GM21526 (cell line): ENCODE results near the gene KCNQ2.

ENCODE experiments used
- ATAC-seq: cut with Tn5 transposase; IDR thresholded peaks from one replicate; pipeline ENCODE4 v1.9.1; 2021; ENCODE audit warnings: moderate library complexity; ENCODE audit not compliant: unreplicated experiment, low FRiP score

The KCNQ2 gene

DNA sequence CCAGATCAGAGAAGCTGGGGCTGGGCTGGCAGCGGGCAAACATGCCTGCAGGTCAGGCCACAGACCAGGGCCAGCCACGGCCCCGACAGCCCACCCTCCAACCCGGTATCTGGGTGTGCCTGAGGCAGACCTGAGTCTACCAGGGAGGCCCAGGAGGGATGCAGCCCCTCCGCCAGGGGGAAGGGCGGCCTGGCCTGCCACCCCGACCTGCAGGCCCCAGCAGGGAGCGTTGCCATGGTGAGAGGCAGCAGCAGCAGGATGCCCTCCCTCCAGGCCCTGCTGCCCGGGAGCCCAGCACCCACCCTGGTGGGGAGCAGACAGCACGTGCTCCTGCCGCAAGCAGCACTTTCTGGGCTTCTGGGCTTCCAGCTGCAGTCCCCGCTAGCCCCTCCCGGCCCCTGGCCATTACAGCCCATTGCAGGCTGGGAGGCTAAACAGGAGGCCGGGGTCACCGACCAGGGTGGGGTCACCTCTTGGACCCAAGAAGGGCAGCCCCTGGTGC, 30.3 kb upstream of the KCNQ2 start:
- no peak for ATAC-seq

DNA sequence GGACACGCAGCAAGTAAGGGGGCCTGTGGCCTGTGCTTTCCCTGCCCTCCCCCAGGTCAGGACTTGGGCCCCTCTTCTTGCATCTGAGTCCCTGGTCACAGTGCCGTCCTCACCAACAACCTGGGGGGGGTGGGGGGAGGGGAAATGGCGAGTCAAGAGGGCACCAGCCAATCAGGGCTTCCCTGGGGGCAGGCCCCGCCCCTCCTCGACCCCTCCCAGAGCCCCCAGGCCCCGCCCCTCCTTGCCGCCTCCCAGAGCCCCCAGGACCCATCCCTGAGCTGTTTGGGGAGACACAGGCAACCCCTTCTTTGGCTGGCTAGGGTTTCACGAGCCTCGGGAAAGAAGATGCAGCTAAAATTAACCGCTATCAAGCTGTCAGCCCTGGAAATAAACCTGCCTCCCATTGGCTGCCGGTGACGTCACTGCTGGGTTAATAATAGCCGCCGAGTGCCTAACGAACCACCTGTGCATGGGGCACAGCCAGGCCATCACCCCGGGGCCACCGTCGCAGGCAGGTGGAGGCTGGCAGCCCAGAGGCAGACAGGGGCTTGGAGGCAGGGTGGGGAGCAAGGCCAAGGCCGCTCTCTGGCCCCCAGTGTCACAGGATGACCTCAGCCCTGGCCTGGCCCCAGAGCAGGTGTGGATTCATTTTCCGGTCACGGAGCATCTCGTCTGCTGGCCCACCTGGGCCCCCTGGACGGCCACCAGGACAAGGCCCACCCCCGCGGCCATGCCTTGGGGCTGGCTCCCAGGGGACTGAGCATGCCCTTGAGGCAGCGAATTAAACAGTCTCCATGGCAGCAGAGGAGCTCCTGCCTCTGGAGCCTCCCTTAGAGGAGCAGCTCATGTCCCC, 29.6 kb upstream of the KCNQ2 start:
- ATAC-seq = no peak

DNA sequence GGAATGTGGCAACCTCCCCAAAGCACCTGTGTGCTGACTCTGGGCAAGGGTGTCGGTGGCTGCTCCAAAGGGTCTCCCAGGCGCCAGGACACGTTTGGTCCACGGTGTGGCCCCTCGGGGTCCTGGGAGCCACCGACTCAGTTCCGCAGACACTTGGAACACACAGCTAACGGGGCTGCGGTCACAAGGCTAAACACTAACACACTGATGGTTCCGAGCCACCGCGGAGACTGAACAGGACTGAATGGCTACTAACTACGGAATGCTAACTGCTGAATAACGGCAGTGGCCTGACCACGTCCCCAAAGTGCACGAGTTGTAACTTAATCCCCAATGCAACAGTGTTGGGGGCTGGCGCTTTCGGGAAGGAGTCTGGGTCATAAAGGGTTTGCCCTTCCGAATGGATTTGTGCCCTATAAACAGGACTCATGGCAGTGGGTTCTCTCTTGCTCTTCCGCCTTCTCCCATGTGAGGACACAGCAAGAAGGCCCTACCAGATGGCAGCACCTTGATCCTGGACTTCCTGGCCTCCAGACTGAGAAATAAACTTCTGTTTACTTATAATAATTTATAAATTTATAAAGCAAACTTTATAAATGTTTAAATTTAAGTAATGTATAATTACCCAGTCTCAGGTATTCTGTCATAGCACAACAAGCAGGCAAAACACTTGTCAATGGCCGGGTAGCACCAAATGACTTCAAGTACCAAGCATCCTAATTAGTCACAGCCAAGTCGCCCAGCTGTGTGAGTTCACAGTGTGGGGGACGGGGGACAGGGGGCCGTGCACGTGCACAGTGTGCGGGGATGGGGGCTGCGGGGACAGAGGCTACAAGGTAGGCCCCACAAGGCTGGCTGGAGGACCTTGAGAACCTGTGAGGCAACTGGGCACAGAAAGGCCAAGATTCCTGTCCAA, 28.7 kb upstream of the KCNQ2 start:
- ATAC-seq = no peak

DNA sequence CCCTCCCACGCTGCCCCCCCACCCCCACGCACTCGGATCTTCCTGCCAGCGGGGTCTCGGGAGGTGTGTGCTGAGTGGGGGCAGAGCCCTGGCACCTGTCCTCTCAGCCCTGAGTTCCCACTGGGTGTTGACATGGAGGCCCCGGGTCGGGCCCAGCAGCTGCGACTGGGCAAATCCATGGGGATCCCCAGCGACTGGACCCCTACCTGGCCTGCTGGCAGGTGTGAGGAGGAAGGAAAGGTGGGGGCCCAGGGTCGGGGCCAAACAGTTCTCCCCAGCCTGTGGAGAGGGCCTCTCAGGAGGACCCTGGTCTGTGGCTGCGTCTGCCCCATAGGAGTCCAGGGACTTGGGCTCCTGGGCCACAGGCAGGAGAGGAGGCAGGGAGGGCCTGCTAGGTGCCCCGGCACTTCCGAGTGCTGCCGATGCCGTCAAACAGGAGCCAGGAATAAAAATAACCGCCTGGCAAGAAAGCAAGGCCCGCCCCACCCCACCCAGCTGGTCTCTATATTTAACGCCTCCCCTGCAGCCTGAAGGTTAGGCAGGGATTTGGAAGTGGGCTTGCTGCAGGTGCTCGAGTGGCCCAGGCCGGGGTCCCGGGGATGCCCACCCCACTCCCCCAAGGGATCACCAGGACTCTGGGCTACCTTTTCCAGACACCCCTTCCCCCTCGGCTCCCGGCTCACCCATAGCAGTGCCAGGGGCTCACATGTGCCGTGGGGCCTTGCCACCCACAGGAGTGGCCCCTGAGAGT, 27.9 kb upstream of the KCNQ2 start:
- ATAC-seq = no peak

DNA sequence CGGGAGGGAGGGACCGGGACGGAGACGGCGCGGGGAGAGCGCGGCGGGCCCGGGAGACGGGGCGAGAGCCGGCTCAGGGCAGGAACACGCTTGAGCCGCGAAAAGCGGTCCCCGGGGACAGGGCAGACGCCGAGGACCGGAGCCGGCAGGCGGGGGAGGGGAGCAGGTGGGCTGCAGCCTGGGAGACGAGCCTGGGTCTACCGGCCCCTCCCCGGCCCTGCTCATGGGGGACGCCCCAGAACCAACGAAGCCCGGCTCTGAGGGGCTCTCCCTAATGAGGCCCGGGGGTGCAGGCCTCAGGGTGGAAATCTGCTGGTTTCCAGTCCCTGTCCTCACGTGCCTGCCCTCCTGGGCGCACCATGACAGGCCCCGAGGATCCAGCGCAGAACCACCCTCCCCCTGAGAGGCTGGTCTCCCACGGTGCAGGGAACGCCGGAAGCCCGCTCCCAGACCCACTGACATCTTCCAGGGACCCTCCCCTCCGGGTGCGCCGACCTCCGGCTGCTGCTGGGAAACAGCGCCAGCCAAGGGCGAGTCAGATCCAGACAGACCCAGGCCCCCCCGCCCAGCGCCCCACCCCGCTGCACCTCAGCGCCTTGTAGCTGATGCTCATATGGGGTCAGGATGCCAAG, 27.0 kb upstream of the KCNQ2 start:
- no peak for ATAC-seq

DNA sequence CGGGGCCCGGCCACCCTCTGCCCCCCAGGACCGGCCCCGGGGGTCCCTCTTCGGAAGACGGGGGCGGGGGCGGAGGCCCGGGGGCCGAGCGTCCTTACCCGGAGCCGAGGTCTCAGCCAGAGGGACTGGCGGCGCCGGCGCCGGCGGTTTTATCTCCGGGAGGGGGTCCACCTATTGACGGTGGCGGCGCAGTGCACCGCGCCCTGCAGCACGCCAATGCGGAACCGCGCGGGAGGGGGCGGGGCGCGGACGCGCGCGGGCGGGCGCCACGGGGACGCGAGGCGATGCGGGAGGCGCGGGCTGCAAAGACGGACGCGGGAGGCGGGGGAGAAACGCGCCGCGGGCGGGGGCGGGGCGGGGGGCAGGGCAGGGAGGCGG, 26.5 kb upstream of the KCNQ2 start, which contains the start of gene EEF1A2:
Gene EEF1A2, minus strand, starts transcription at position 124 of the 378 bp plus-strand sequence. CDS start 1,320 bp downstream, outside the sequence.
- no peak for ATAC-seq

DNA sequence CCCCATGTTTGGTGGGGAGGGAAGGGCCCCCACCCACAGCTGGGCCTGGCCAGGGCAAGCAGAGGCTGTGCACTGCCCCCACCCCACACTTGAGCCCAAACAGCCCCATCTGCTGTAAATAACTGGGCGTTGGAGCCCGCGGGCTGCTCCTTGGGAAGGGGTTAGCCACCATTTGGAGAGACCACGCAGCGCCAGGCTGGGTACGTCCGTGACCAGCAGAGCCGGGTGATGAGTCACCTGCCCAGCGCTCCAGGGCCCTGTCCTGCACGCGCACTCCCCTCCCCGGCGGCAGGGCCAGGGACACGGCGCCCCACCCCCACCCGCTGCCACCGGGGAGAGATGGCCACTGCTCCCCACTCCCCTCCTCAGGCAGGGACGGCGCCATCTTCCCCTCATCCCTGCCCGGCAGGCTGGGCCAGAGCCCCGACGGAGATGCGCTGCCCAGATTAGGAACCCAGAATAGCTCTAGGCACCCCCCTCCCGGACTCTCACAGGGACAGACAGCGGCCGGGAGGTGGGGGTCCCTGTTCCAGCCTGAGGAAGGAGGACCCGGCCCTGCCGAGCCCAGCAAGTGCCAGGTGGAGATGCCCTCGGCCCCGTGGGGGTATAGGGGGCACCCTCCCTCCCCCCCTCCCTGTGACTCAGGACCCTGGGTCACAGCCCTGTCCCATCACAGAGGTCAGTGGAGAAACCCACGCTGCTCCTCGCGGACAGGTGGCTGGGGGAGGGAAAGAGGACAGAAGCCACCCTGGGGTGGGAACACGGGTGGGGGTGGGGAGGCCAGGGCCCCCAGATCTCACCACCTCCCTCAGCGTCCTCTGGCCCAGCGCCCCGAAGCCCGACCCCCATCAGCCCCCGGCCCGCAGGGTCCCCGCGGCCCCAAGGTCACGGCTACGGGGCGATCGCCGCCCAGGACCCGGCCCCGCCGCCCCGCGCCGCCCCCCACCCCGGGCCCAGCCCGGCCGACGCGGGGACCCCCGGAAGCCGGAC, 25.8 kb upstream of the KCNQ2 start:
- ATAC-seq = no peak

DNA sequence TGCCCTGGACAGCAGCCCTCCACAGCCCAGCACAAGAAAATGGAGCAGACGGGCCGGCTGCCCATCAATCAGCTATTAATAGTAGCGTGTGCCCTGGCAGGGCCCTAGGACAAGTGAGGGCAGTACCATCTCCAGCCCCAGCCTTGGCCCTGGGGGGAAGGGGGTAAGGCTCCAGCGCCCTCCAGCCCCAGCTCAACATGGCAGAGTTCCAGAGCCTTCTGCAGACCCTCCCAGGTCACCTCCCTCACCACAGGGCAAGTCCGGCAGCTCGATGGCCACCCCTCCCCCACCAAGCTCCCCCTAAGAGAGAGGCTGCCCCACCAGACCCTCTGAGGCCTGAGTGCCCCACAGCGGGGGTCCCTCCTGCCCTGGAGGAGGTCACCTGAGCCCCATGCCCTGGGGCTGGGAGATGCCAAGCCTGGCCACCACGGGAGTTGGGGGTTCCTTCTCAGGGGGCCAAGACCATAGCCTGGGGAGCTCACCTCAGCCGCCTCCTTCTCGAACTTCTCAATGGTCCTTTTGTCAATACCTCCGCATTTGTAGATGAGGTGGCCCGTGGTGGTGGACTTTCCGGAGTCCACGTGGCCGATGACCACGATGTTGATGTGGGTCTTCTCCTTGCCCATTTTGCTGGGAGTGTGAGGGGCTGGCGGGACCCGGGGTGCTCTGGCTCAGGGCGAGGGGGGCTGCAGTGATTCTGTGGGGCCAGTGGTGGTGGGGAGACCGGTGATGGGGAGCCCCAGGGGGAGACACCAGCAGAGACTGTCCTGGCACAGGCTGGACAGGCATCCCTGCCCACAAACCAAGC, 24.9 kb upstream of the KCNQ2 start:
- no peak for ATAC-seq

DNA sequence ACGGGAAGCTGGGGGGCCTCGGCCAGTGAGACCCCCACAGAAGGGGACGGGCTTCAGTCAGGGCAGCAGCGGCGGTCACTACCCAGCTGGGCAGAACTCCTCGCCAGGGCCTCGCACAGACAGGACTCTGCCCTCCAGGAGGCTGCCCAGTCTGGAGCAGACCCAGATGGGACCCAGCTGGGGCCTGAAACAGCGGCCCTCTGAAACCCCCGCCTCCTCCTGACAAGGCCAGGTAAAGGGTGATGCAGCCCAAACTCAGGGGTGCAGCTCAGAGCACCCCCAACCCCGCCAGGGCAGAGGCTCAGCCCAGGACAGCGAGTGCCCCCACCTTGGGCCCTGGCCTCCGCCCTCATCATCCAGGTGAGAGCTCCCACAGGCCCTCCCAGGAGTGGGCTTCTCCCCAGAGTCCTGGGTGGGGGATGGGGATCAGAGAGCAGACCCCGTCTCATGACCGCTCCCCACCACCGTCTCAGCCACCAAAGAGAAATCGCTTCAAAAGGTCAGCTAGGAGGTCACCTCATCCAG, 24.2 kb upstream of the KCNQ2 start:
- ATAC-seq = no peak

DNA sequence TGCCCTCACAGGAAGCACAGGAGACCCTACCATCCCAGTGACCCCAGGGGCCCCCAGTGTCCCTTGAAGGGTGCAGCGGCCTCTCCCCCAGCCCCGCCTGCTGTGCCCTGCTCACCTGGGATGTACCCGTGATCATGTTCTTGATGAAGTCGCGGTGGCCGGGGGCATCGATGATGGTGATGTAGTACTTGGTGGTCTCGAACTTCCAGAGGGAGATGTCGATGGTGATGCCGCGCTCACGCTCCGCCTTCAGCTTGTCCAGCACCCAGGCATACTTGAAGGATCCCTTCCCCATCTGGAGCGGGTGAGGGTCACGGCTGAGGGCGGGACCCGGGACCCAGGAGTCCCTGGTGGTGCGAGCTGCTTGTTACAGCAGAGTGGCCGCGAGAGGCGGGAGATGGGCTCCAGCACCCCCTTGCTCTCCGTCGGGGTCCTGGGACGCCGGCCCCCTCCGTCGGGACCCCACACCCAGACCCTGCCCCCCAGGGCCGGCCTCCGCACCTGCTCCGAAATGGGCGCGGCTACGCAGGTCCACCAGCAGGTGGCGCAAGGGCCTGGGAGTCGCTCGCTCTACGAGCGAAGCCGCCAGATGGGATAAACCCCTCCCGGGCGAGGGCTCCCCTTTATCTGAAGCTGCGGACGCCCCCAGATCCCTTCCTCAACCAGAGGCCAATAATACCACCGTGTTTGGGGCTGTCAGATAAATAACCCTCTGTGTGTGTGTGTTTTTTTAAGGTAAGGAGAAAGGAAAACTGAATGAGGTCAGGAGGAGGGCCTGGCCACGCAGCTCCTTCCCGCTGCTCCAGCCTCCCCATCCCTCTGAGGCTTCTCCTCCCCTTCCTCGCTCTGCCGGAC, 23.5 kb upstream of the KCNQ2 start:
- ATAC-seq = no peak

DNA sequence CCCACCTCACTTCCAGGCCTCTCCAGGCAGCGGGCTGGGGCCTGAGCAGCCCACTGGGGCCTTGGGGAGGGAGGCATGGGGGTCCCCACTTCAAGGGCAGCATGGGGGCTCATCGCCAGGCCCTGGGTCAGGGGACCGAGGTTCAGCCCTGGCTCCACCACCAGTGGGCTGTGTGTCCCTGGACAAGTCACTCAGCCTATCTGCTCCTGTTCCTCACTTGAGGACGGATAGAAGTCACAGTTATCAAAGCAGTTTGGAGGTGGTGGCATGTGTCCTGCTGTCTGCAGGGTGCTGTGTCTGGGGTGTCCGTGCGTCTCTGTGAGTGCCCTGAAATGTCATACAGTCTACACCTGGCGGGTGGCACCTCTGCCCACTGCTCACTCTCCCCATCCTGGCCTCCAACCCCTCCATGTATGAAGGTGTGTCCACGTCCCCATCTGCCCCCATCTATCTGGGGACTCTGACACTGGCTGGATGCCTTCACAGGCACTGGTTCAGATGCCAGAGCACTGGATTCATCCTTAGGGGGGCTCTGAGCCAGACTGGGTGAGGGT, 22.8 kb upstream of the KCNQ2 start:
- ATAC-seq = no peak

DNA sequence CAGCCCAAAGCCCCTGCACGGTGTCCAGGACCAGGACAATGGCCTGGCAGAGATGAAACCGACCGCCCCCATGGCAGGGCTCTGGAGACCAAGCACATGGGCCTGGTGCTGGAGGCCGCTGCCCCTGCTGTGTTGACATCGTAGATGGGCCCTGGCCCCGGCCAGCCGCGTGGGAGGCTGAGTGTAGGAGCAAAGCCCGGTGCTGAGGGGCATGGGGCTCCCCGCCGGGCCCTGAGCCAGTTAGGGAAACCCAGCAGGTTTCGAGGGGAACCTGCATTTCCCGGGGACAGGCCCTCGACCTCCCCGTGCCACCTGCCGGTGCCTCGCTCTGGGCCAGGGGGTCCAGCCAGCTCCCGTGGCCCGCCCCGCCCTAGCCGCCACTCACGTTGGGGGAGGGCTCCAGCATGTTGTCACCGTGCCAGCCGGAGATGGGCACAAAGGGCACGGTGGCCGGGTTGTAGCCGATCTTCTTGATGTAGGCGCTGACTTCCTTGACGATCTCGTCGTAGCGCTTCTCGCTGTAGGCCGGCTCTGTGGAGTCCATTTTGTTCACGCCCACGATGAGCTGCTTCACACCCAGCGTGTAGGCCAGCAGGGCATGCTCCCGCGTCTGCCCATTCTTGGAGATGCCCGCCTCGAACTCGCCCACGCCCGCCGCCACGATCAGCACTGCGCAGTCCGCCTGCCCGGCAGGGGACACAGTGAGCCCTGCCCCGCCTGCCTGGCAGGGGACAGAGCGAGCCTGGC, 22.1 kb upstream of the KCNQ2 start:
- no peak for ATAC-seq

DNA sequence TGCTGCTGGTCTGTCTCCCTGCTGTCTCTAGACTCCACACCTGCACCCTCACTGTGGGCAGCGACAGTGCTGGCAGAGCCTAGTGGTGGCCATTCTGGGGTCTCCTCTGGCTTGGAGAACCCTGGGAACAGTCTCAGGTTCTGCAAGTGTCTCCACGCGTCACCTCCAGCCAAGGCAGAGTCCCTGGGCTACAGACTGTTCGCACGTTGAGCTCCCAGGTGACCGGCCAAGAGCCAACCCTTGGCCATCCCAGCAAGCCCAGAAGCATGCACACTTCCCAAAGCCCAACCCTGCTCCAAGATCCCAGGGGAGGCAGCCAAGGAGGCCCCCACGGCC, 21.6 kb upstream of the KCNQ2 start:
- ATAC-seq = no peak

DNA sequence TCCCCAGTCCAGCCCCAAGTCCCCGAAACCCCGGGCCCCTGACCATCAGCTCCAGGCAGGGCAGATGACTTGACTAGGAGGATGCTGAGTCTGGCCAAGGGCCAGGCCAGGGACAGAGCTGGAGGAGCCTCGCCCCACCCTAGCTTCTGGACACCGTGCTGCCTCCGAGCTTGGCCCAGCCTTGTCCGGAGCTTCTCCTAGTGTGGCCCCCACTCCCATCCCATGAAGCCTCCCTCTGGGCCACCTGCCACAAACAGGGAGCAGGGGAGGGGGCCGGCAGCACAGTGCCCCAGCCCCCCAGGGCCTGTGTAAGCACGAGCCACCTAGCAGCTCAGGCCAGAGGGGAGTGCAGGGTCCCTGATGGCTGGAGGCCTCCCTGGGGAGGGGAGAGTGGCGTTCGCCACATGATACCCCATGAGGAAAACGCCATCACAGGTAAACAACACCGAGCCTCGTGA, 21.1 kb upstream of the KCNQ2 start:
- no peak for ATAC-seq

DNA sequence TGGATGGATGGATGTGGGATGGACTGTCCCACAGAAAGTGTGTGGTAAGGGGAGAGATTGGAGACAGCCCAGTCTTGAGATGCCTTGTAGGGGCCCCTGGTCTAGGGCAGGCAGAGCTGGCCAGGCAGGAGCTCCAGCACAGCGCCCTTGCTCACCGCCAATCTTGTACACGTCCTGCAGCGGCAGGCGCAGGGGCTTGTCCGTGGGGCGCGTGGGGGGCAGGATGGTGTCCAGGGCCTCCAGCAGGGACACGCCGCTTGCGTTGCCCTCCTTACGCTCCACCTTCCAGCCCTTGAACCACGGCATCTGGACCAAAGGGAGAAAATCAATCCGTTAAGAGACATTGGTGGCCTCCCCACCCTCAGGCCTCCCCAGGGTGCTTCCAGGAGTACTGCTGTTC, 20.5 kb upstream of the KCNQ2 start:
- ATAC-seq = no peak

DNA sequence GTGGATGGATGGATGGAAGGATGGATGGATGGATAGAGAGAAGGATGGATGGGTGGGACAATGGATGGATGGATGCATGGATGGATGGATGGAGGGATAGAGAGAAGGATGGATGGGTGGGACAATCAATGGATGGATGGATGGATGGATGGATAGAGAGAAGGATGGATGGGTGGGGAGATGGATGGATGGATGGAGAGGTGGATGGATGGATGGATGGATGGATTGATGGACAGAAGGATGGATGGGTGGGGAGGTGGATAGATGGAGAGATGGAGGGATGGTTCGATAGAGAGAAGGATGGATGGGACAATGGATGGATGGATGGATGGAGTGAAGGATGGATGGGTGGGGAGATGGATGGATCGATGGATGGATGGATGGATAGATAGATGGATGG, 20.1 kb upstream of the KCNQ2 start:
- no peak for ATAC-seq
